GM12801 (cell line): Measurements from ENCODE around the gene BATF.

Experiments
- CTCF ChIP-seq: IDR thresholded peaks from one replicate; pipeline ENCODE4 v1.5.1; 2011; ENCODE audit warnings: control low read depth; ENCODE audit not compliant: insufficient read length; ENCODE audit errors: extremely low read depth

Gene BATF

DNA sequence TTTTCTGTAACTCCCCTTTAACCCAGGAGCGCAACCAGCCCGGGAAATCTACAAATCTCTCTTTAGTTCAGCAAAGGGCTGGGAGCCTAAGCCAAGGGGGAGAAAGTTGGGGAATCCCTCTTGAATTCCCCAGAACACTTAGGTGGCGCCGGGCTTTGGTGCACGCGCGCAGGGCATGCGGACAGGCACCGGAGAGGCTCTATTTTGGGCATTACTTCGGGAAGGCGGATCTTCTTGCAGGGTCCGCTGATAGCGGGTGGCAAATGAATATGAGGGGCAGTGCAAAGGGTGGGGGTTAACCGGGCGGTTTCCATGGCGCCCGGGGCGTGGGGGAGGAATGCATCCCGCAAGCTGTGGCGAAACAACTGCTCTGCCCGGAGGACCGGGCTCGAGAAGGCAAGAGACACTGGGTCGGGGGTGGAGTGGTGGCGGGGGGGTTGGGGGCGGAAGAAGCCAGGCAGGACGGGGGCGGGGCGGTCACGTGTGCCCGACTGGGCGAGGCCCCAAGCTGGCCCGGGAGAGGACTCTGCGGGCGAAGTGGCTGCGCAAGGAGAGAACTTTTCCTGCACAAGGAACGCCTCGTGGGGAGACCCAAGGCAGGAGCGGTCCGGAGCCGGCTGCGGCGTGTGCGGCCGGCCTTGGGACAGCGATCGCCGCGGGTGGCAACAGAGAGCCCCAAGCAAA lies 56.0 kb downstream of the BATF start, which contains the start of gene FLVCR2:
Gene FLVCR2 (plus strand): TSS at position 519 of the 684 bp plus-strand sequence. CDS start 353 bp downstream, outside the sequence.
- no peak for TF ChIP-seq CTCF

DNA sequence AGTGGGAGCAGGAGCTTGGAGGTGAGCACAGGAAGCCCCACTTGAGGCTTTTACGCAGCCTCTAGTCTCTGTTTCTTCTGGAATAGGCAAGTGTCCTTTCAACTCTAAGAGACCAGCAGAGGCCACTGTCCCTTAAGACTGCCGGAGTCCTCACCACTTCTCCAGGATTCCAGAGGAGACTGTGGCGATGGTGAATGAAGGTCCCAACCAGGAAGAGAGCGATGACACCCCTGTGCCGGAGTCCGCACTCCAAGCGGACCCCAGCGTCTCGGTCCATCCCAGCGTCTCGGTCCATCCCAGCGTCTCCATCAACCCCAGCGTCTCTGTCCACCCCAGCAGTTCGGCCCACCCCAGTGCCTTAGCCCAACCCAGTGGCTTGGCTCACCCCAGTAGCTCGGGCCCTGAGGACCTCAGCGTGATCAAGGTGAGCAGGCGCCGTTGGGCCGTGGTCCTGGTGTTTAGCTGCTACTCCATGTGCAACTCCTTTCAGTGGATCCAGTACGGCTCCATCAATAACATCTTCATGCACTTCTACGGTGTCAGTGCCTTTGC lies 56.6 kb downstream of the BATF start:
- no peak for TF ChIP-seq CTCF

- no peak for TF ChIP-seq CTCF
Measured at GRCh38 chr14:75579338-75579864, 57.1 kb downstream of the BATF start.

GRCh38 chr14:75579882-75580281 lies 57.6 kb downstream of the BATF start:
- TF ChIP-seq CTCF, result no peak

DNA sequence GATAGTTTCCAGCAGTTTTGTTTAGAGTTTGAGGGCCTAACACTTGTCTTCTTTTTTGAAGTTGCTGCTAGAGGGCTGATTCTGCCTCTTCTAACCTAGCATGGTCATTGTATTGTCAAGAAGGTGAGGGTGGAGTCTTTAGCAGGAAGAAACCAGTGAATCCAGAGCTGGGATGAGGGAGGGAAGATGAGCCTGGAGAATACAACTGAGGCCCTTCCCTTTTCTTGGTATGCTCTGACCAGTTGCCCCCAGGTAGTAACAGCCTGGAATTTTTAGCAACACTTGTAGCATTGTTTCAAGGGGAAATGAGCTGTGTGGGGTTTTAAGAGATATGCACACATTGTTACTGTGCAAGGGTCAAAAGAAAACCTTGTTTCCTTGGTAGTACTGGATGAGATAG lies 65.1 kb downstream of the BATF start:
- TF ChIP-seq CTCF, result no peak

- no peak for TF ChIP-seq CTCF
Measured at GRCh38 chr14:75589931-75590330, 67.7 kb downstream of the BATF start.

DNA sequence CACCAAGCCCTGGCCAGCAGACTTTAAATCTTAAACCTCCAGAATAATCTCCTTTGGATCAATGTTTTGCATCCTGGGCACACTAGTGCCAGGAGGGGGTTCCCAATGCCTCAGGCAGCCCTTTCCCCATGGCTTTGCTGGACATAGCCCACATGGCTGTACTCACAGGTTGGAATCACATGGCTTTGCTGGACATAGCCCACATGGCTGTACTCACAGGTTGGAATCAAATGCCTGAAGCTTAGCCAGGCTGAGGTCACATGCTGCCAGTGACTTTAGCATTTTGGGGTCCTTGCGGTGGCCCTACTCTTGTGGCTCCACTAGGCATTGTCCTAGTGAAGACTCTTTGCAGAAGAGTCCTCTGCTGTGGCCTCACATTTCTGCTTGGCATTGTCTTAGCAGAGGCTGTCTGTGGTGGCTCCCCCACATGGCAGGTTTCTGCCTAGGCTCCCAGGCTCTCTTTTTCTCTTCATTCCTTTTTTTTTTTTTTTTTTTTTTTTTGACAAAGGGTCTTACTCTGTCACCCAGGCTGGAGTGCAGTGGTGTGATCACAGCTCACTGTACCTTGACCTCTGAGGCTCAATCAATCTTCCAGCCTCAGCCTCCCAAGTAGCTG lies 69.2 kb downstream of the BATF start:
- TF ChIP-seq CTCF, result no peak
